ENCODE data around the gene PTPRS. TPM values are rescaled to one million over a fixed set of nuclear protein-coding genes. Genes with fewer than 3 reads are reported as not detected.
A peak's percentile ranks its signal among the peaks of the same experiment; 100 is the strongest.
"Not testable (repeated sequence)": the region's sequence is repeated elsewhere in the genome, so short reads cannot be mapped to it uniquely, and the experiment has no call there.

PTPRS gene
- total RNA-seq, 1 donor from 2014 or later = 167 TPM

- no peak overlapping the region for H3K27ac Mint-ChIP-seq
- H3K4me1 Mint-ChIP-seq = peaks cover 7% of the 10 kb centered on the region
- no peak overlapping the region for H3K4me3 Mint-ChIP-seq
- Histone ChIP-seq H3K79me2 (ENCODE audit: low read depth) (no peaks in the 10 kb centered on the region), H3K36me3 (no peaks in the 10 kb centered on the region), H3K27ac (no peak overlapping the region), H4K20me1 (ENCODE audit: low read depth) (no peaks in the 10 kb centered on the region), H3K27me3 (peaks cover 25% of the 10 kb centered on the region), H3K4me3 (no peak overlapping the region), H3K4me2 (no peak overlapping the region), H3F3A (ENCODE audit: low read depth) (peaks cover 3% of the 10 kb centered on the region), H3K4me1 (peaks cover 5% of the 10 kb centered on the region), H3K9ac (no peak overlapping the region), H3K9me3 (ENCODE audit: low read depth) (no peaks in the 10 kb centered on the region), H2AFZ (replicated peaks) (no peak overlapping the region)
- H3K36me3 Mint-ChIP-seq = no peaks in the 10 kb centered on the region
- no peak for DNase-seq (ENCODE audit: low spot score)
- peaks cover 4% of the 10 kb centered on the region for H3K27me3 Mint-ChIP-seq (ENCODE audit: insufficient read depth, low read depth)
- TF ChIP-seq, protein P1, sequence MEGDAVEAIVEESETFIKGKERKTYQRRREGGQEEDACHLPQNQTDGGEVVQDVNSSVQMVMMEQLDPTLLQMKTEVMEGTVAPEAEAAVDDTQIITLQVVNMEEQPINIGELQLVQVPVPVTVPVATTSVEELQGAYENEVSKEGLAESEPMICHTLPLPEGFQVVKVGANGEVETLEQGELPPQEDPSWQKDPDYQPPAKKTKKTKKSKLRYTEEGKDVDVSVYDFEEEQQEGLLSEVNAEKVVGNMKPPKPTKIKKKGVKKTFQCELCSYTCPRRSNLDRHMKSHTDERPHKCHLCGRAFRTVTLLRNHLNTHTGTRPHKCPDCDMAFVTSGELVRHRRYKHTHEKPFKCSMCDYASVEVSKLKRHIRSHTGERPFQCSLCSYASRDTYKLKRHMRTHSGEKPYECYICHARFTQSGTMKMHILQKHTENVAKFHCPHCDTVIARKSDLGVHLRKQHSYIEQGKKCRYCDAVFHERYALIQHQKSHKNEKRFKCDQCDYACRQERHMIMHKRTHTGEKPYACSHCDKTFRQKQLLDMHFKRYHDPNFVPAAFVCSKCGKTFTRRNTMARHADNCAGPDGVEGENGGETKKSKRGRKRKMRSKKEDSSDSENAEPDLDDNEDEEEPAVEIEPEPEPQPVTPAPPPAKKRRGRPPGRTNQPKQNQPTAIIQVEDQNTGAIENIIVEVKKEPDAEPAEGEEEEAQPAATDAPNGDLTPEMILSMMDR (IDR thresholded peaks at IDR 0.05) = no peak
- TF ChIP-seq EZH2phosphoT487 (IDR thresholded peaks at IDR 0.05) = no peak
- no peak for TF ChIP-seq EZH2 (IDR thresholded peaks at IDR 0.05)
- H3K9me3 Mint-ChIP-seq = no peaks in the 10 kb centered on the region
These were observed 25.3 kb upstream of the PTPRS start for GRCh38 chr19:5365905-5366304.

- Mint-ChIP-seq H3K27me3 (ENCODE audit: insufficient read depth, low read depth) (peaks cover 7% of the 10 kb centered on the region), H3K4me1 (peaks cover 7% of the 10 kb centered on the region), H3K4me3 (peak overlapping the region; percentile 16), H3K36me3 (no peaks in the 10 kb centered on the region), H3K9me3 (no peaks in the 10 kb centered on the region), H3K27ac (no peak overlapping the region)
- no peaks in the 10 kb centered on the region for H3K9me3 ChIP-seq (ENCODE audit: low read depth)
- H4K20me1 ChIP-seq (ENCODE audit: low read depth) = no peaks in the 10 kb centered on the region
- no peaks in the 10 kb centered on the region for H3K79me2 ChIP-seq (ENCODE audit: low read depth)
- H2AFZ ChIP-seq (replicated peaks) = peak overlapping the region; percentile 50
- H3K4me1 ChIP-seq = peaks cover 5% of the 10 kb centered on the region
- H3K4me3 ChIP-seq = no peak overlapping the region
- TF ChIP-seq EZH2phosphoT487 (IDR thresholded peaks at IDR 0.05) (no peak), EZH2 (IDR thresholded peaks at IDR 0.05) (no peak)
- TF ChIP-seq, protein P1 (IDR thresholded peaks at IDR 0.05) = no peak
- H3K27me3 ChIP-seq = peaks cover 22% of the 10 kb centered on the region
- H3K36me3 ChIP-seq = no peaks in the 10 kb centered on the region
- H3K9ac ChIP-seq = no peak overlapping the region
- peaks cover 3% of the 10 kb centered on the region for H3F3A ChIP-seq (ENCODE audit: low read depth)
- peak; percentile 57 for DNase-seq (ENCODE audit: low spot score)
- H3K27ac ChIP-seq = no peak overlapping the region
- H3K4me2 ChIP-seq = peak overlapping the region; percentile 28
These were observed 24.1 kb upstream of the PTPRS start for GRCh38 chr19:5364674-5365073.

DNA sequence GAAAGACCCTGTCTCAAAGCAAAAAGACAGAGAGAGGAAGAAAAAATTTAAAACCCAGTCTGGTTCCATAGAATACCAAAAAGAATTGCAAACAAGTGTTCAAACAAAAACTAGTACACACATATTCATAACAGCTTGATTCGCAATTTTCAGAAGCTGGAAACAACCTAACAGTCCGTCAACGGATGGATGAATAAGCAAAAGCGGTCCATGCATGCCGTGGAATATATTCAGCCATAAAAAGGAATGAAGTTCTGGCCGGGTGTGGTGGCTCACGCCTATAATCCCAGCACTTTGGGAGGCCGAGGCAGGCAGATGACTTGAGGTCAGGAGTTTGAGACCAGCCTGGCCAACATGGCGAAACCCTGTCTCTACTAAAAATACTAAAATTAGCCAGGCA, 21.2 kb upstream of the PTPRS start:
- H3K9ac ChIP-seq; H3K79me2 ChIP-seq (ENCODE audit: low read depth); H4K20me1 ChIP-seq (ENCODE audit: low read depth); H2AFZ ChIP-seq (replicated peaks); H3K4me3 ChIP-seq; H3K4me3 Mint-ChIP-seq; H3K27ac Mint-ChIP-seq; H3K27me3 Mint-ChIP-seq (ENCODE audit: insufficient read depth, low read depth); H3K9me3 ChIP-seq (ENCODE audit: low read depth); H3K27ac ChIP-seq; H3K4me2 ChIP-seq; H3K4me1 ChIP-seq; H3K36me3 ChIP-seq; H3K36me3 Mint-ChIP-seq; H3K9me3 Mint-ChIP-seq; H3F3A ChIP-seq (ENCODE audit: low read depth); DNase-seq (ENCODE audit: low spot score): not testable (repeated sequence)
- H3K27me3 ChIP-seq = peaks cover 13% of the 10 kb centered on the region
- peaks cover 13% of the 10 kb centered on the region for H3K4me1 Mint-ChIP-seq

DNA sequence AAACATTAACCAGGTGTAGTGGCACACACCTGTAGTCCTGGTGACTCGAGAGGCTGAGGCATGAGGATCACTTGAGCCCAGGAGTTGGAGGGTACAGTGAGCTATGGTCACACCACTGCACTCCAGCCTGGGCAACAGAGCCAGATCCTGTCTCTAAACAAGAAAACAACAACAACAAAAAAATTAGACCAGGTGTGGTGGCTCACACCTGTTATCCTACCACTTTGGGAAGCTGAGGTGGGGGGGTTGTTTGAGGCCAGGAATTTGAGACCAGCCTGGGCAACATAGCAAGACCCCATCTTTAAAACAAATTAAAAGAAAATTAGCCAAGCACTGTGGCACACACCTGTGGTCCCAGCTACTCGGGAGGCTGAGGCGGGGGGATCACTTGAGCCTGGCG, 20.8 kb upstream of the PTPRS start:
- no peak overlapping the region for H3K4me3 ChIP-seq
- no peaks in the 10 kb centered on the region for H3K36me3 ChIP-seq
- no peaks in the 10 kb centered on the region for H3K79me2 ChIP-seq (ENCODE audit: low read depth)
- peaks cover 5% of the 10 kb centered on the region for H3K4me1 ChIP-seq
- Mint-ChIP-seq H3K27me3 (ENCODE audit: insufficient read depth, low read depth) (peaks cover 12% of the 10 kb centered on the region), H3K9me3 (no peaks in the 10 kb centered on the region), H3K4me1 (peaks cover 13% of the 10 kb centered on the region), H3K36me3 (no peaks in the 10 kb centered on the region), H3K27ac (no peak overlapping the region), H3K4me3 (no peak overlapping the region)
- H3F3A ChIP-seq (ENCODE audit: low read depth) = peaks cover 3% of the 10 kb centered on the region
- TF ChIP-seq EZH2 (IDR thresholded peaks at IDR 0.05) (no peak), EZH2phosphoT487 (IDR thresholded peaks at IDR 0.05) (no peak)
- TF ChIP-seq, protein P1 (IDR thresholded peaks at IDR 0.05) = no peak
- H3K4me2 ChIP-seq = no peak overlapping the region
- H3K27ac ChIP-seq = no peak overlapping the region
- no peak overlapping the region for H3K9ac ChIP-seq
- no peak for DNase-seq (ENCODE audit: low spot score)
- peaks cover 13% of the 10 kb centered on the region for H3K27me3 ChIP-seq
- no peaks in the 10 kb centered on the region for H3K9me3 ChIP-seq (ENCODE audit: low read depth)
- H4K20me1 ChIP-seq (ENCODE audit: low read depth) = no peaks in the 10 kb centered on the region
- H2AFZ ChIP-seq (replicated peaks) = no peak overlapping the region

Measured in neural progenitor cell (in vitro differentiated cells).